ENCODE data around the gene MZB1. TPM values are rescaled to one million over a fixed set of nuclear protein-coding genes. Genes with fewer than 3 reads are reported as not detected.

The MZB1 gene
- total RNA-seq, 1 donor from 2014 or later = 0.58 TPM

- H3K36me3 ChIP-seq = peaks cover 69% of the 10 kb centered on the region
- no peak for TF ChIP-seq CTCF (IDR thresholded peaks at IDR 0.05; ENCODE audit: borderline replicate concordance)
- intact Hi-C loops (cut with micrococcal nuclease) = no loop called here
Measured at GRCh38 chr5:139430015-139430414, 40.3 kb upstream of the MZB1 start.

GRCh38 chr5:139426203-139426885 is 36.6 kb upstream of the MZB1 start:
- no peak for DNase-seq
- no peak for TF ChIP-seq CTCF (IDR thresholded peaks at IDR 0.05; ENCODE audit: borderline replicate concordance)
- no peaks in the 10 kb centered on the region for H3K27me3 ChIP-seq (ENCODE audit: low read depth)
- peaks cover 66% of the 10 kb centered on the region for H3K36me3 ChIP-seq
- peaks cover 3% of the 10 kb centered on the region for H3K4me1 ChIP-seq
- intact Hi-C loops (cut with micrococcal nuclease) = no loop called here
- no peak overlapping the region for H3K27ac ChIP-seq (replicated peaks)
- H3K9me3 ChIP-seq (replicated peaks) = no peaks in the 10 kb centered on the region
- H3K4me3 ChIP-seq = no peak overlapping the region

More at GRCh38 chr5:139430015-139430414, 40.3 kb upstream of the MZB1 start:
- no peak overlapping the region for H3K4me3 ChIP-seq
- no peaks in the 10 kb centered on the region for H3K27me3 ChIP-seq (ENCODE audit: low read depth)
- H3K9me3 ChIP-seq (replicated peaks) = no peaks in the 10 kb centered on the region
- no peaks in the 10 kb centered on the region for H3K4me1 ChIP-seq
- DNase-seq = no peak
- no peak overlapping the region for H3K27ac ChIP-seq (replicated peaks)

- intact Hi-C loops (cut with micrococcal nuclease) = no loop called here
- Histone ChIP-seq H3K27me3 (ENCODE audit: low read depth) (no peaks in the 10 kb centered on the region), H3K36me3 (peaks cover 66% of the 10 kb centered on the region)
Measured at GRCh38 chr5:139425497-139425896, 35.8 kb upstream of the MZB1 start.

GRCh38 chr5:139422307-139422893 is 32.7 kb upstream of the MZB1 start:
- no peaks in the 10 kb centered on the region for H3K27me3 ChIP-seq (ENCODE audit: low read depth)
- TF ChIP-seq CTCF (IDR thresholded peaks at IDR 0.05; ENCODE audit: borderline replicate concordance) = peak; percentile 90
- peaks cover 35% of the 10 kb centered on the region for H3K4me1 ChIP-seq
- no peaks in the 10 kb centered on the region for H3K9me3 ChIP-seq (replicated peaks)
- no peak overlapping the region for H3K27ac ChIP-seq (replicated peaks)
- DNase-seq = no peak
- H3K36me3 ChIP-seq = peaks cover 47% of the 10 kb centered on the region
- intact Hi-C loops (cut with micrococcal nuclease) = loop anchor here (2.0 kb wide), 1 partner anchor 90 kb away; no protein-coding TSS in a partner anchor
- no peak overlapping the region for H3K4me3 ChIP-seq

More at GRCh38 chr5:139425497-139425896, 35.8 kb upstream of the MZB1 start:
- TF ChIP-seq CTCF (IDR thresholded peaks at IDR 0.05; ENCODE audit: borderline replicate concordance) = no peak
- H3K4me1 ChIP-seq = peaks cover 4% of the 10 kb centered on the region
- H3K9me3 ChIP-seq (replicated peaks) = no peaks in the 10 kb centered on the region
- no peak overlapping the region for H3K27ac ChIP-seq (replicated peaks)
- H3K4me3 ChIP-seq = no peak overlapping the region
- no peak for DNase-seq

GRCh38 chr5:139419226-139420192 is 29.8 kb upstream of the MZB1 start:
- no peaks in the 10 kb centered on the region for H3K27me3 ChIP-seq (ENCODE audit: low read depth)
- H3K4me3 ChIP-seq = peak overlapping the region; percentile 17
- peaks cover 64% of the 10 kb centered on the region for H3K4me1 ChIP-seq
- DNase-seq = no peak
- intact Hi-C loops (cut with micrococcal nuclease) = no loop called here
- peak overlapping the region; percentile 91 for H3K27ac ChIP-seq (replicated peaks)
- H3K9me3 ChIP-seq (replicated peaks) = no peaks in the 10 kb centered on the region
- TF ChIP-seq CTCF (IDR thresholded peaks at IDR 0.05; ENCODE audit: borderline replicate concordance) = no peak
- peaks cover 18% of the 10 kb centered on the region for H3K36me3 ChIP-seq

Data from left ventricle myocardium inferior (tissue), 1 donor.